DMS 273 (cell line): Measurements from ENCODE around the gene PLCE1.

Experiments used
- DNase-seq: peaks from one replicate; lab custom pipeline; 2025; ENCODE audit not compliant: unreplicated experiment; lab: John Stamatoyannopoulos, UW

PLCE1 gene

GRCh38 chr10:94016727-94017714 is 23.3 kb downstream of the PLCE1 start:
- DNase-seq: peak; percentile 74

- DNase-seq: peak; percentile 20
These were observed 24.4 kb downstream of the PLCE1 start for GRCh38 chr10:94018107-94018506.

GRCh38 chr10:94023906-94024305 is 30.2 kb downstream of the PLCE1 start:
- peak; percentile 17 for DNase-seq

- no peak for DNase-seq
These were observed 30.7 kb downstream of the PLCE1 start for GRCh38 chr10:94024407-94024806.

- DNase-seq: peak; percentile 89
These were observed 32.1 kb downstream of the PLCE1 start for GRCh38 chr10:94025806-94026205.

- DNase-seq: no peak
These were observed 33.5 kb downstream of the PLCE1 start for GRCh38 chr10:94027197-94027596.

- no peak for DNase-seq
These were observed 36.2 kb downstream of the PLCE1 start for GRCh38 chr10:94029955-94030354.

- DNase-seq: peak; percentile 20
These were observed 42.4 kb downstream of the PLCE1 start for GRCh38 chr10:94035982-94036765.

- peak; percentile 29 for DNase-seq
These were observed 43.0 kb downstream of the PLCE1 start for GRCh38 chr10:94036766-94037033.

- peak; percentile 6 for DNase-seq
These were observed 43.6 kb downstream of the PLCE1 start for GRCh38 chr10:94037286-94037685.

GRCh38 chr10:94038024-94038423 is 44.3 kb downstream of the PLCE1 start:
- DNase-seq: peak; percentile 41

- no peak for DNase-seq
These were observed 47.5 kb downstream of the PLCE1 start for GRCh38 chr10:94041206-94041605.

GRCh38 chr10:94042001-94042833 is 48.5 kb downstream of the PLCE1 start:
- peak; percentile 4 for DNase-seq

GRCh38 chr10:94042834-94043175 is 49.1 kb downstream of the PLCE1 start:
- DNase-seq: no peak
